Activated CD8-positive, alpha-beta memory T cell treated with anti-CD3 and anti-CD28 coated beads for 36 hours (primary cell): ENCODE data around the gene FAM47E. TPM values are rescaled to one million over a fixed set of nuclear protein-coding genes. Genes with fewer than 3 reads are reported as not detected.
"Not testable (repeated sequence)": the region's sequence is repeated elsewhere in the genome, so short reads cannot be mapped to it uniquely, and the experiment has no call there.

Experiments used
- CTCF ChIA-PET: fragments of 350-600 bp; sonication (Branson Sonifier 250); formaldehyde crosslinking; loops from one replicate; lab custom pipeline; 2021; ENCODE audit warnings: antibody characterized with exemption; lab: Charles Lee
- POLR2A ChIA-PET: fragments of 350-600 bp; sonication (Branson Sonifier 250); formaldehyde crosslinking; loops from one replicate; lab custom pipeline; 2021; ENCODE audit warnings: antibody characterized with exemption; lab: Charles Lee
- total RNA-seq, 2 experiments: library from RNA; stranded (reverse); gene quantifications; one replicate each; pipeline ENCODE4 v1.2.3, GENCODE V29; 2021

The FAM47E gene
- total RNA-seq, 2 experiments from 2014 or later, result not detected

- CTCF ChIA-PET, result interaction anchor here (0.6 kb wide), 1 partner anchor 72 kb away, joined by 4 read pairs; no protein-coding TSS in a partner anchor
- POLR2A ChIA-PET, result no interaction called here
These were observed 34.3 kb upstream of the FAM47E start for GRCh38 chr4:76216975-76217814.

- POLR2A ChIA-PET, result no interaction called here
- CTCF ChIA-PET, result interaction anchor here (0.5 kb wide), 1 partner anchor 336 kb away, joined by 4 read pairs; no protein-coding TSS in a partner anchor
These were observed 32.0 kb upstream of the FAM47E start for GRCh38 chr4:76219299-76220055.

- CTCF ChIA-PET, result no interaction called here
These were observed 27.4 kb upstream of the FAM47E start for GRCh38 chr4:76224171-76224570.

GRCh38 chr4:76226418-76226817, 25.1 kb upstream of the FAM47E start:
- CTCF ChIA-PET, result no interaction called here
- POLR2A ChIA-PET, result no interaction called here

More at GRCh38 chr4:76224171-76224570, 27.4 kb upstream of the FAM47E start:
- POLR2A ChIA-PET, result no interaction called here

GRCh38 chr4:76232681-76233080, 18.8 kb upstream of the FAM47E start:
- POLR2A ChIA-PET, result no interaction called here
- CTCF ChIA-PET, result no interaction called here

- ChIA-PET CTCF (no interaction called here), POLR2A (no interaction called here)
These were observed 18.4 kb upstream of the FAM47E start for GRCh38 chr4:76233083-76233482.

- POLR2A ChIA-PET, result no interaction called here
These were observed 18.0 kb upstream of the FAM47E start for GRCh38 chr4:76233529-76233928.

GRCh38 chr4:76233967-76234678, 17.4 kb upstream of the FAM47E start:
- ChIA-PET POLR2A (no interaction called here), CTCF (no interaction called here)

More at GRCh38 chr4:76233529-76233928, 18.0 kb upstream of the FAM47E start:
- CTCF ChIA-PET, result no interaction called here

- POLR2A ChIA-PET, result no interaction called here
These were observed 16.9 kb upstream of the FAM47E start for GRCh38 chr4:76234679-76235044.

GRCh38 chr4:76235407-76235806, 16.1 kb upstream of the FAM47E start:
- CTCF ChIA-PET, result interaction anchor here (0.6 to 1.5 kb wide), 2 partner anchors 55 to 137 kb away, joined by 3 read pairs; no protein-coding TSS in a partner anchor
- POLR2A ChIA-PET, result no interaction called here

More at GRCh38 chr4:76234679-76235044, 16.9 kb upstream of the FAM47E start:
- CTCF ChIA-PET, result interaction anchor here (0.6 kb wide), 1 partner anchor 137 kb away, joined by 3 read pairs; no protein-coding TSS in a partner anchor

- CTCF ChIA-PET, result interaction anchor here (1.5 kb wide), 1 partner anchor 56 kb away, joined by 3 read pairs; no protein-coding TSS in a partner anchor
These were observed 15.6 kb upstream of the FAM47E start for GRCh38 chr4:76235915-76236314.

GRCh38 chr4:76238236-76238635, 13.3 kb upstream of the FAM47E start:
- ChIA-PET CTCF (interaction anchor here (1.1 kb wide), 1 partner anchor 18 kb away, joined by 3 read pairs; no protein-coding TSS in a partner anchor), POLR2A (no interaction called here)

More at GRCh38 chr4:76235915-76236314, 15.6 kb upstream of the FAM47E start:
- POLR2A ChIA-PET, result no interaction called here

GRCh38 chr4:76238701-76239100, 12.8 kb upstream of the FAM47E start:
- ChIA-PET CTCF (no interaction called here), POLR2A (no interaction called here)

- CTCF ChIA-PET, result no interaction called here
- POLR2A ChIA-PET, result no interaction called here
These were observed 11.3 kb upstream of the FAM47E start for GRCh38 chr4:76240236-76240635.

- CTCF ChIA-PET, POLR2A ChIA-PET: not testable (repeated sequence)
These were observed 7.6 kb upstream of the FAM47E start for GRCh38 chr4:76243877-76244276.

- ChIA-PET POLR2A (no interaction called here), CTCF (no interaction called here)
These were observed 5.5 kb upstream of the FAM47E start for GRCh38 chr4:76246025-76246424.

- ChIA-PET CTCF (no interaction called here), POLR2A (no interaction called here)
These were observed 4.7 kb upstream of the FAM47E start for GRCh38 chr4:76246852-76247251.

GRCh38 chr4:76250962-76251361, 559 bp upstream of the FAM47E start:
- ChIA-PET POLR2A (no interaction called here), CTCF (interaction anchor here (1.1 to 1.3 kb wide), 2 partner anchors 26 to 71 kb away, joined by 3 read pairs; no protein-coding TSS in a partner anchor)

GRCh38 chr4:76252271-76252653, 741 bp downstream of the FAM47E start:
- ChIA-PET POLR2A (no interaction called here), CTCF (interaction anchor here (1.3 kb wide), 1 partner anchor 73 kb away, joined by 4 read pairs; no protein-coding TSS in a partner anchor)
